Cardiac fibroblast (primary cell): Measurements from ENCODE around the gene UROS.

Experiments used
- DNase-seq, 2 donors: peaks; one replicate each; pipeline versions ENCODE4 v3.0.0 to v3.0.0-alpha.2; 2010; ENCODE audit warnings: low read depth in 2 of 2
- H3K4me3 ChIP-seq, 2 donors: replicated peaks in 1 of 2; 1 replicate in 1 of 2; 2 replicates in 1 of 2; pipeline ENCODE4 v1.5.1; 2011; ENCODE audit warnings: low read depth in 2 of 2, low read length in 2 of 2, mild to moderate bottlenecking in 2 of 2, moderate library complexity in 1 of 2
- CTCF ChIP-seq: IDR thresholded peaks from one replicate; pipeline ENCODE4 v1.5.1; 2011; ENCODE audit warnings: low read depth, mild to moderate bottlenecking, low read length, inconsistent platforms

UROS gene

DNA sequence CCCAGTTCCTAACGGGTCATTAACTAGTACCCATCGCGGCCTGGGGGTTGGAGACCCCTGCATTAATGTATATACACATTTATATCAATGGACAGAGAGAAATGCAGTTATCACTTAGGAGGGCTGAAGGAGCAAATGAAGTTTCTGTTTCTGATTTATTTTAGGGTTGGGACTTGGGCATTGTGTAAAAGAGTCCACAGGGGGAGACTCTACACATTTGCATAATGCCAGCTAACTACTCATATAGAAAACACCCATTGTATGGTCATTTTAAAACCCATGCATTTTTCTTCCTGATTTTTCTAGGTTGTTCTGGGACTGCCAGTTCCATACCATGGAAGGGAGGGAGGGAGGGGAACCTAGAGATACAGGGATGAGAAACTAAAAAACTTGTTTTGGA, 23.8 kb upstream of the UROS start:
- no peak overlapping the region for H3K4me3 ChIP-seq
- no peak for TF ChIP-seq CTCF
- no peak for DNase-seq

DNA sequence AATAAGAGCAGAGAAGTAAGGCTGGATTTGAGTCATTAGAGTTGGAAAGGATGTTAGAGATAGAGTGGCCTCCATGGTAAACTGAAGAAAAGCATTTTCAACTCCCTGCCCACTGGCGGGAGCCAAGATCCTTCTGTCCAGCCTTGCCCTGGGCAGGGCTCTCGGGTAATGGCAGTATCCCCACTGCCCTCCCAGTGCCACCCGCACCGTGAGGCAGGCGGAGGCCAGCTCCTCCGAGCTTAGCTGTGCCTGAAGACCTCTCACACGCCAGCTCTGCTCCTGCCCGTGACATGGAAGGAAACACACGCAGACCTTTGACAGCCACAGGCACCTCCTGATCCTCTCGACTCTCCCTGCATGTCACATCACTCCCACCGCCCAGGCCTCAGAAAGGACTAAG, 22.6 kb upstream of the UROS start:
- no peak for DNase-seq
- H3K4me3 ChIP-seq: no peak overlapping the region
- TF ChIP-seq CTCF: no peak

DNA sequence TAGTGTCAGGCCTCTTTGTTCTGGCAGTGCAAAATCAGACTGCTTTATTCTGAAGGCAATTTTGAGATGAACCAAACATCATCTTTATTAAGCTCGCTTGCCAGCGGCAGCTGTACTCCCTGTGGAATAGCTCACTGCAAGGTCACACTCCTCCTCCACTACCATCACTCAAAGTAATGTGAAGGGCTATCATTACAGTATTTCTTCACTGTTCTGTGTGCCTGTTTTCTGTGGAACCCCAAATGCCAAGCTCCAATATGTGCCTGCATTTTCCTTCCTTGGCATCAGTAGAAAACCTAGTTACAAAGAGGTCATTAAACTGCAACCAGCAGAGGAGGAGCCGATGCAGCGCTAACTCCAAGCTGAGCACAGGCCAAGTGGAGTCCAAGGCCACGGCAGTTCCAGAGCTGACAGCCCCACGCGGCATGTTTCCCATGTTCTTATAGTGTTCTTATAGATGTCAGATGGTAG, 21.7 kb upstream of the UROS start:
- no peak for TF ChIP-seq CTCF
- DNase-seq: no peak
- no peak overlapping the region for H3K4me3 ChIP-seq

- TF ChIP-seq CTCF: no peak
- H3K4me3 ChIP-seq: no peak overlapping the region
- no peak for DNase-seq
Measured at GRCh38 chr10:125843603-125844329, 20.7 kb upstream of the UROS start.

GRCh38 chr10:125840955-125841354, 17.9 kb upstream of the UROS start:
- peak; percentile 10 to 29 for DNase-seq
- no peak for TF ChIP-seq CTCF
- no peak overlapping the region for H3K4me3 ChIP-seq

DNA sequence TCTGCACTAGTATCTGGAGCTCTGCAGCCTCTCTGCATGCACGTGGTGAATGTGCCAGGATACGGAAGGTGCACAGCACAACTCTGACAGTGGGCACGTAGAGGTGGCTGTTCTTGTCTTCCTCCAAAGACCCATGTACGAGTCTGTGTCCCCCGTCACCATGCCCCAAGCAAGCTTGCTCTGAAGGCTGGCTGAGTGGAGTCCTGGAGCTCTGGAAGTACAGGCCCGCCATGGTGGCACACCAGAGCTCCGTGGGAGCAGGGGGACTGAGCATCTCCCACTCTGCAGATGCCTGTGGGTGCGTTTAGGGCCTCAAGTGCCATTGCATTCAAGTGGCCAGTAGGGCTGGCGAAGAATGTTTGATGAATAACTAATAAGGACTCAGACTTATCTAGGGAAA, 17.3 kb upstream of the UROS start:
- H3K4me3 ChIP-seq: no peak overlapping the region
- TF ChIP-seq CTCF: no peak
- DNase-seq: no peak
